ENCODE results near the gene PEX5.
"Not testable (repeated sequence)": the region's sequence is repeated elsewhere in the genome, so short reads cannot be mapped to it uniquely, and the experiment has no call there.

The PEX5 gene

DNA sequence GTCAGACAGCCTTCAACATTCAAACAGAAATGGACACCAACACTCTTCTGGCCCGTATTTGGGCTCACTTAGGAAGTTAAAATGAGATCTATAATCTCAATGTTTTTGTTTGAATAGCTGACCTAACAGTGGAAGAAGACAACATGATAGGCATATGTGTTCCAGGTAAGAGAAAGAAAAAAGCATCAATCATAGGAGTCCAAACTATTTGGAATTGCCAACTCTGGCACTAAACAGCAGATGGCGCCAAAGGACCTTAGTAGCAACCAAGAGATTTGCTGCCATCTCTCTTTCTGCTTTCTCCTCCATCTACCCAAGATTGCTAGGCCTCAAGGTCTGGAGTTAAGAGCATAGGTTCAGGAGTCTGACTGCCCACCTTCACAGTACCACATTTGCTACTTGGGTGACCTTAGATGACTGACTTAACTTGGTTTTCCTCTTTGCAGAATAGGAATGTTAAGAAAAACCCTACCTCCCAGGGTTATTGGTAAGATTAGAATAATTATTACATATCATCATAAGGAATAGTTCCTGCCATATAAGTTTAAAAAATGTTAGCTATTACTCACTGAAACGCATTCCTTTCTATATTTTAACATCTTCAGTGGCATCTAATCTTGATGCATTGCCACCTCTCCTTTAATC lies 30.2 kb downstream of the PEX5 start:
- DNase-seq: no peak

DNA sequence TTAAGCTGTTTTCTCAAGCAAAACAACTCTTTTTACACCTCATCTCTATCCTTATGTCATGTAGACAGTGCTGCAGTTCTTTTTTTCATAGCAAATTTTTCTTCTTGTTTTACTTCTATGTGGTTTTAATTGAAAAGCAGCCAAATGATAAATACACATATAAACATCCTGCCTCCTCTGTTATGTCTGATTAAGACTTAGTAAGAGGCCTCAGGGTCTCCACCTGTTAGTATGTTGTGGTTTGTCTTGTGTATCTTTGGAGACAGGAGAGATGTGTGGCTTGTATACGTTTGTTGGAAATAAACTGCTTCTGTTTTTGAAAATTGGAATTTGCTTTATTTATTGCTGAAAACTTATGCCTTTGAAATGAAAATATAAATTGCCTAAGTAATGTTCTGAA lies 32.0 kb downstream of the PEX5 start:
- DNase-seq: no peak

DNA sequence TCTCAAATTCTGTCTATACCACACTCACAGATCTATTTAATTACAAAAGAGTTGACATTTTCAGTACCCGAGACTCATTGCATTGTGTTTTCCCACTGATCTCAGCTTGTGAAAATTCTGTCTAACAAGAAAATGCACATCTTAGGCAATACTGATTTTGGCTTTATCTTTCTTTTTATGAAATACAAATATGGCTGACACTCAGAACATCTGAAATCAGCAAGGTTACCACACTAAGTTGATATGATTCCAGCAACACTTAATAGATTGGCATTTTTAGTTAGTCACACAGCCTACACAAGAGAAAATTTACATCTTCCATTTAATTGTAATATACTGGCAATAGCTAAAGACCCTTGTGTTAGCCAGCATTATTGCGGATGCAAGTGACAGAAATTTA lies 40.3 kb downstream of the PEX5 start:
- no peak for DNase-seq

DNA sequence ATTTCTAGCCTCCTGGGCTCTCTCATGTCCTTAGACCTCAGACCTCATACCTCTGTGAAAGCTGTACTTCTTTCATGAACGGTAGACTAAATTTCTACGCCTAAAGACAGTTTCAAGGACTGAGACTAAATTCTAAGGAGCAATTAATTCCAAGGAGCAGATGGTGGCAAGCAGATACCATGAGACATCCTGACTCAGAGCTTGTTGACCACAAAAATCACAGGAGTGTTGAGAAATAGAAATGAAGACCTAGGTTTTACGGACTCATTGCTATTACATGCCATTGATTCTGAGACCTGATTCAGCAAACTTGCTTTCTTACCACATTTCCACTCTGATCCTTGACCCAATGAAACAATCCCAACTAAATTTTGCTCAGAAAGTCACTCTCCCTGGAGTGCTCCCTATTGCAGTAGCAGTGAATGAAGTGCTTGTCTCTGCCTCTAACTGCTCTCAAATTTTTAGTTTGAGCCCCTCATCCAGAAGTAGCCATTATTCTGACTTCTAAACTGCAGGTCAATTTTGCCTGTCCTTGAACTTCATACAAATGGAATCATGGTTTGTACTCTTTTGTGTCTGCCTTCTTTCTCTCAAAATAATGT lies 52.0 kb downstream of the PEX5 start:
- no peak for DNase-seq

DNA sequence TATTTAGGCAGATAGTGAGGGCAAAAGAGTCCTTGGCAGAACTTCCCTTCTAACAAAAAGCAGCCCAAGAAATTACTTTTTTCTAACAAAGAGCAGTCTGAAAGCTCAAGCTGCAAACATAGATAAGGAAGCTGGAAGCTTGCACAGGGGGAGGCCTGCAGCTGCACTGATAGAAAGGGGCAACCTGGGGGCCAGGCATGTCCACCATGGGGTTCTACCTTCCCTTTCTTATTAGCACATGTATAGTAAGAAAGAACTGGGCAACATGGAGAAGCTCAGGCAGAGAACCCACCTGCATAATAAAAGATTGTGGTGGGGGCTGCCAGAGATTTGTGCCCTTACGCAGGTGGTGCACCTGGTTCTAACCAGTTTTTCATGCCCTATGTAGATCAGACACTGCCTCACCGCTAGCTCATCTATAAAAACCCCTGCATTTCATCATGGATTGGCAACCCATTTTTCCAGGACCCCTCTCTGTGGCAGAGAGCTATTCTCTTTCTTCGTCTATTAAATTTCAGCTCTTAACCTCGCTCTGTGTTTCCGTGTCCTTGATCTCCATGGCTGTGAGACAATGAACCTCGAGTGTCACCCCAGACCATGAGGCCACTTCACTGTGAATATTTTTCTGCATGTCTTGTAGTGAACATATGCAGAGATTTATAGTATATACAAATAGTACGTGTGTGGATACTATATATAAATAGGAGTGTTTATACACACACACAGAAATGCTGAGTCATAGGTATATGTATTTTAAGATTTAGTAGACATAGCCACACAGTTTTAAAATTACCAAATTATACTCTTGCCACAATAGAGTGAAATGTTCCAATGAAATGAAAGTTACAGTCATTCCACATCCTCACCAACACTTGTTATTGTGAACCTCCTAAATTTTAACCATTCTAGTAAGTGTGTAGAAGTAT lies 53.0 kb downstream of the PEX5 start:
- DNase-seq: no peak

DNA sequence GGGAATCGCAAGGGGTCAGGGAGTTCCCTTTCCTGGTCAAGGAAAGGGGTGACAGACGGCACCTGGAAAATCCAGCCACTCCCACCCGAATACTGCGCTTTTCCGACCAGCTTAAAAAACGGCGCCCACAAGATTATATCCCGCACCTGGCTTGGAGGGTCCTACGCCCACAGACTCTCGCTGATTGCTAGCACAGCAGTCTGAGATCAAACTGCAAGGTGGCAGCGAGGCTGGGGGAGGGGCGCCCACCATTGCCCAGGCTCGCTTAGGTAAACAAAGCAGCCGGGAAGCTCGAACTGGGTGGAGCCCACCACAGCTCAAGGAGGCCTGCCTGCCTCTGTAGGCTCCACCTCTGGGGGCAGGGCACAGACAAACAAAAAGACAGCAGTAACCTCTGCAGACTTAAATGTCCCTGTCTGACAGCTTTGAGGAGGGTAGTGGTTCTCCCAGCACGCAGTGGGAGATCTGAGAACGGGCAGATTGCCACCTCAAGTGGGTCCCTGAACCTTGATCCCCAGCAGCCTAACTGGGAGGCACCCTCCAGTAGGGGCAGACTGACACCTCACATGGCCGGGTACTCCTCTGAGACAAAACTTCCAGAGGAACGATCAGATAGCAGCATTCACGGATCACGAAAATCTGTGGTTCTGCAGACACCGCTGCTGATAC lies 62.0 kb downstream of the PEX5 start:
- DNase-seq: not testable (repeated sequence)

DNA sequence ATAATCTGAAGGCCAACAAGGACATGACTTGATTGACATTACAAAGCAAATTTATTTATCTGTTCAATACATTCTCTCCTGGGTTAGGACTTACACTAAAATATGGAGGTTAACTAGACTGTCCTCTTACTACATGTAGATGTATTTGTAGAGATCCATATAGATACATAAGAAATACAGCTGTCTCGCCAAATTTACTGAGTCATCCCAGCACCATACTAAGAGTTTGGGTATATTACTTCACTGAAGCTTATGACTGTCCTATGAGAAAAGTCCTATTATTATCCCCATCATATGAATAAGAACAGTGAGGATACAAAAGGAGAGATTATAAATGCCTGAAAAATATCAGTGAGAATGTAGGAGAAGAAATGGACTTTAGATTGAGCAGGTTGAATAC lies 69.6 kb downstream of the PEX5 start:
- DNase-seq: no peak

Measured in NCI-H1436 treated with DMSO at 0.1 percent for 48 hours (cell line).